Measurements from ENCODE around the gene ADNP.
A peak's percentile ranks its signal among the peaks of the same experiment; 100 is the strongest.

The ADNP gene

DNA sequence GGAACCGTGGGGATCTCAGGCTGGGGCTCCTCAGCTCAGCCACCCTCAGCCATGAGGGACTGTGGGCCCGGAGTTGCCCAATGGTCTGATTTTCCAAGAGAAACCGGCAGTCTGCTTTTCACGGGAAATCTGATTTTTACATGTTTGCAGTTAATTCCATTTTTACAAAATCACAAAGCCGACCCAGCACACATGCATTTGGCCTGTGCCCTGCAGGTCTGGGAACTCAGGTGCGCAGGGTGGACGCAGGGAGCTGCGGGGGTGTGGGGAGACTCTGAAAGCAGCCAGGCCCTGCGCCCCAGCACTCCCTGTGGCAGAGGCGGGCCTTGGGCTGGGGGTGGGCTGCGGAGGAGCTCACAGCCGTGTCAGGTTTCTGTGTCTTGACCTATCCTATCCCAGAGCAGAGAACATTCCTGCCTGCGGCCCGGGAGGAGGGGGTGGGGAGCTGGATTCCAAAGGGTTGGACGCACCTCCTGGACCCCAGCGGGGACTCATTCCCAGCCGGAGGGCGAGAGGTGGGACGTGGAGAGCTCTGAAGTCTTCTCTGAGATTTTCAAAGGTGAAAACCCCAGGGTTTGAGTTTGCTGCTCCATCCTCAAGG, 60.6 kb downstream of the ADNP start:
- DNase-seq: no peak

DNA sequence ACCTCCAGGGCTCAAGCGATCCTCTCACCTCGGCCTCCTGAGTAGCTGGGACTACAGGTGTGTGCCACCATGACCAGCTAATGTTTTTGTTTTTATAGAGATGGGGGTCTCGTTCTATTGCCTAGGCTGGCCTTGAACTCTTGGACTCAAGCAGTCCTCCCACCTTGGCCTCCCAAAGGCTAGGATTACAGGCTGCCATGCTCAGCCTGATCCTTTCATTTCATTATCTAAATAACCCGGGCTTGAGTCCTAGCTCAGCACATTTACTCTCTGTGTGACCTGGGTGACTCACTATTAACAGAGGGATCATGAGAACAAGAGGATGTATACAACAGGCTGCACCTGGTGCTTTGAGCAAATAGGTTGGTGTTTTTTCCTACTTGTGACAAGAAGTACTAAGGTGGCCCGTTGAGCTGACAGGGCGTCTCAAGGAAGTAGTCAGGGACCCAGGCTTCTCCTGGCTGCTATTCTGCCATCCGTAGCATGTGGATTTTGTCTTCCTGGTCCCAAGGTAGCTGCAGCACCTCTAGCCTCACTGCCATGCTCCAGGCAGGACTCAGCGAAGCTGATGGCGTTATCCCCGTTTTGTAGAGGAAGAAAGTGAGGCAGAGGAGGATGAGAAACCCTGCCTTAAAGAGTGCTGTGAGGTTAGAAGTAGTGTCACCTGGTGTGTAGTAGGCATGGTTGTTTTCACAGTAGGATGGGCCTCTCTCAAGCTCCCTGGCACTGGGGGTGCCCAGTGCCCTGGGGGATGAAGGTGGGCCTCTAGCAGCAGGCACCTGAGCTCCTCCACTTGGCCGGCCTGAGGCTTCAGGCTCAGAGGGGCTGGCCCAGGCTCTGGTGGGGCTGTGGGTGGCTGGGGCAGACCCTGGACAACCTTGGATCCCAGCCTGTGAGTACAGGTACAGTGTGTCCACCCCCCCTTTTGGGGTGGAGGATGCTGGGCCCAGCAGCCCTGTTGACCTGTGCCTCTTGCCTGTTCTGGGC, 62.4 kb downstream of the ADNP start:
- no peak for DNase-seq

DNA sequence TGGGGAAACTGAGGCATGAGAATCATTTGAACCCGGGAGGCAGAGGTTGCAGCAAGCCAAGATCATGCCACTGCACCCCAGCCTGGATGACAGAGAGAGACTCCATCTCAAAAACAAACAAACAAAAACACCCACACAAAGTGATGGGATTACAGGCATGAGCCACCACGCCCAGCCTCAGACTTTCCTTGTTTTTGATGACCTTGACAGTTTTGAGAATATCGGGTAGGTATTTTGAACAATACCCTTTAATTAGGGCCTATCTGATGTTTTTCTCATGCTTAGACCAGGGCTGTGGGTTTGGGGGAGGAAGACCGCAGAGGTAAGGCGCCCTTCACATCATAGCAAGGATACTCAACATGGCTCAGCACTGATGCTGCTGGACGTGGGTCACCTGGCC, 63.4 kb downstream of the ADNP start:
- DNase-seq: no peak

DNA sequence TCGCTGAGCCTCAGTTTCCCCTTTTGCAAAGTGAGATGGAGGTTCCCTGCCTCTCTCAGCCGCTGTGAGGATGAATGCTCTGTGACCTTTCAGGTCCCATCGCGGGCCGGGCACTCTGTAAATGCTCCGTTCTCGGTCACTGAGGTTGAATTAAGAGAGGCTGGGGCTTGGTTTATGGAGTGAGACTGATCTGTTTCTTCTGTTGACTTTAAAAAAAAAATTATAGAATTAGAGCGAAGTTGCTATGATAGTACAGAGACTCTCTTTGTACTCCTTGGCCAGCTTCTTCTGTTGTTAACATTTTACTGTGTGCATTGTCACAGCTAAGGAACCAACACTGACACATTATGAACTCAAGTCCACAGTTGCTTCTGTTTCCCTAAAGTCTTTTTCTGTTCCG, 64.4 kb downstream of the ADNP start:
- no peak for DNase-seq

DNA sequence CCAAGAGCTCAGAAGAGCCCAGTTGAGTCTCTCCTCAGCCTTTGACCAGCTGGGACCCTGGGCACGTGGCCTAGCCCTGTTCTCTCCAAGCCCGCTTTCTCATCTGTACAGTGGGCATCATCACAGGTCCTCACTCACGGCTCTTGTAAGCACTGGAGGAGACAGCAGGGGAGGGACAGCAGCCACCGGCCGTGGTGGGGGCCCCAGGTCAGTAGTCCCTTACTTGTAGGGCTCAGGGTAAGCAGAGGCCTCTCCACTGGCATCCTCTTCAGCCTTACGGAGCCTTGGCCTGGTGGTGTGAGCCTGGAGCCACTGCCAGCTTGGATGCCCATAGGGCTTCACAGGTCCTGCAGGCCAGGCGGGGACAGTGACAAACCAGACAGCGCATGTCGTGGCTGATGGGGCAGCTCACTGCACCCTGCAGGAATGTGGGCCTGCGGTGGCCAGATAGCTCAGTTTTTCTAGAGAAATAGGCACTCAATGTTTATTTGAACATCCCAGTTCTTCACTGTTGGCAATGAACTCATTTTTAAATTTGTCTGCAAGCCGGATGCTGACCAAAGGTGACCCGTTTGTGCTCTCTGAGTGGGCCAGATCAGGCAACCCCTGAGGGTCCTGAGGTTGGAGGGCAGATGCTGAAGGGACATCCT, 65.1 kb downstream of the ADNP start:
- DNase-seq: no peak

DNA sequence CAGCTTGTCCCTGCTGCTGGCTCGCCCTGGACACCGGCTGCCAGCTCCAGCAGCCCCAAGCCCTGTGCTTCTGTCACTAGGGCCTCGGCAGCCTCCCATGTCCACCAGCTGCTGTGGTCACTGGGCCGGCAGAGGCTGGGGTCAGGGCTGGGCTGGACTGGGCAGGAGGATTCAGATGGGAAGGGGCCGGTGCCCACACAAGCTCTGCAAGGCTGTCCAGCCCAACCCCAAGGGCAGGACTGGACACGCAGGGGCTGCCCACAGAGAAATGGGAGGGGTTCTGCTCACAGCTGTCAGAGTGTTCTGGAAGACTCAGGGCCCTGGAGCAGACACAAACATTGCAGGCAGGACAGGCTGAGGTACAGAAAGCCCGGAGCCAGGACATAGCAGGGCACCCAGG, 65.6 kb downstream of the ADNP start:
- no peak for DNase-seq

DNA sequence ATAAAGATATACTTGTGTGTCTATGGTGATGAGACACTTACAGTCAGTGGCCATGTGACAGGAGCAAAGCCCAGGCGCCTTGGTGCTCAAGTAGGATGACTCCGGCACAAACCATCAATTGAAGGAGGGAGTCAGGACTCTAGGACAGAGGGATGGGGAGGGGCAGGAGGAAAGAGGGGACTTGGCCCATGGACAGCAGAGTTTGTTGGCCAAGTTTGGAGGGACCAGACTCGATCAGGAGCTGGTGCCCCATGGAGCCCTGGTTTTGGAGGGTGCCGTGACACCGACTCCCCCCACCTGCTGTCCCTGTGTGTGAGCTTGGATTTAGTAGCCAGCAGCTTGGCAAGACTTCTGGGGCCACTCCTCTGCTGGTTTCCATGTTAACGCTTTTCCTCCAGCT, 66.1 kb downstream of the ADNP start:
- DNase-seq: no peak

DNA sequence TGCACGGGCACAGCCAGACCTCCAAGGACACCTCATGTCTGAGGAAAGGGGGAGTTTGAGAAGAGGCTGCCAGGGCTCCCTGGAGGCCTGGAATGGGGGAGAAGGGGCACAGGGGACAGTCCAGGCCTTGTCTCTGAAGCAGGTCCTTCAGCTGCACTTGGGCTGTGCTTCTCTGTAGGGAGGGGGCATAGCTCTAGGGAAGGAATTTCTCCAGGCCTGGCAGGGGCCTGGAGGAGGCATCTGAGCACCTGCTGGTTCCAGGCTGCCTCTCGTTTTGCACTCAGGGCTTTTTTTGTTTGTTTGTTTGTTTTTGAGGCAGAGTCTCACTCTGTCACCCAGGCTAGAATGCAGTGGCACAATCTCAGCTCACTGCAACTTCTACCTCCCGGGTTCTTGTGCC, 68.7 kb downstream of the ADNP start:
- DNase-seq: no peak

DNA sequence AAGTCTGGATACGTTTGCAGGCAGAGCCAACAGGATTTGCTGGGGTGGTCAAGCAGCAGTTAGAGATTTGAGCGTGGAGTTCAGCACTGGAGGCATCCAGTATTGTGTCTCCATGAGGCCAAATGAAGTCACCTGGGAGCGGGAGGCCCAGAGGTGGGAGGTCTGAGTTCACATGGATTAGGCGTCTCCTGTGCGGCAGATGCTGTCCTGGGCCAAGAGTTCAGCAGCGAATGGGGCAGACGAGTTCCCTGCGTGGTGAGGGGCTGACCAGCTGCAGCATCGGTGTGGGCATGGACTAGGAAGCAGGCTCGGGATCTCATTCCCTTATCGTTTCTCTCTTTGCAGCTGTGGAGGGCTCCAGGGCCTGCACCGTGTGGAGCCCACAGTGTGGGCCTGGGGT, 70.2 kb downstream of the ADNP start:
- no peak for DNase-seq

DNA sequence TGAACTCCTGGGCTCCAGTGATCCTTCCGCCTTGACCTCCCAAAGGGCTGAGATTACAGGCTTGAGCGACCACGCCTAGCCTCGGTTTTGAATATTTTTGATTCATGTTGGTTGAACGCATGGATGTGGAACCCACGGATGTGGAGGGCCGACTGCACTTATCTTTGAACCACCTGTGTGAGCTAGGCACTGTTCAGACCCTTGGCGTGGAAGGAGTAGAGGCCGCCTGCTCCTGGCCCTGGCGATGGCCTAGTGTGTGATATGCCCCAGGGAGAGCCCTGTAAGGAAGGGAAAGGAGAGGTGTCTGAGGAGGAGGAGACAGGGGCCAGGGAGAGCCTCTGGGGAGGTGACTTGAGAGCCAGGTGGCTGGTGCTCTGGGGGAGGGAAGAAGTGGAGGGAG, 72.1 kb downstream of the ADNP start:
- DNase-seq: no peak

DNA sequence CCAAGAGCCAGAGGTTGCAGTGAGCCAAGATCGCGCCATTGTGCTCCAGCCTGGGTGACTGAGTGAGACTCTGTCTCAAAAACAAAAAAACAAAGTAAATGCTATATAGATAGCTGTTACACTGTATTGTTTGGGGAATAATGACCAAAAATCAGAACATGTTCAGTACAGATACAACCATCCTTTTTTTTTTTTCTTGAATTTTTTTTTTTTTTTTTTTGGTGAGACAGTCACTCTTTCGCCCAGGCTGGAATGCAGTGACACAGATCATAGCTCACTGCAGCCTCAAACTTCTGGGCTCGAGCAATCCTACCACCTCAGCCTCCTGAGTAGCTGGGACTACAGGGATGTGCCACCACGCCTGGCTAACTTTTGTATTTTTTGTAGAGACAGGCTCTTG, 72.7 kb downstream of the ADNP start:
- no peak for DNase-seq

DNA sequence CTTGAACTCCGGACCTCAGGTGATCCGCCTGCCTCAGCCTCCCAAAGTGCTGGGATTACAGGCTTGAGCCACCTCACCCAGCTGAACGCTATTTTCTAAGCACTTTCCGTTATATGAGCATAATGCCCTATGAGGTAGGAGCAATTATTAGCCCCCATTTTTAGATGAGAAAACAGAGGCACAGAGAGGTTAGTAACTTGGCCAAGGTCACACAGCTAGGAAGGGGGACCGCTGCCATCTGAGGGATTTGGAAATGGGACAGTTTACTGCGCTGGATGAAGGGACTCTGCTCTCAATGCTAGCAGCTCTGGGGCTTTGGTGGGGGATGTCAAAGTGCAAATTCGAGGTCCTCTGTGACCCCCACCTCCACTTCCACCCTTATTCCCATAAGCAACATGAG, 73.9 kb downstream of the ADNP start:
- DNase-seq: no peak

DNA sequence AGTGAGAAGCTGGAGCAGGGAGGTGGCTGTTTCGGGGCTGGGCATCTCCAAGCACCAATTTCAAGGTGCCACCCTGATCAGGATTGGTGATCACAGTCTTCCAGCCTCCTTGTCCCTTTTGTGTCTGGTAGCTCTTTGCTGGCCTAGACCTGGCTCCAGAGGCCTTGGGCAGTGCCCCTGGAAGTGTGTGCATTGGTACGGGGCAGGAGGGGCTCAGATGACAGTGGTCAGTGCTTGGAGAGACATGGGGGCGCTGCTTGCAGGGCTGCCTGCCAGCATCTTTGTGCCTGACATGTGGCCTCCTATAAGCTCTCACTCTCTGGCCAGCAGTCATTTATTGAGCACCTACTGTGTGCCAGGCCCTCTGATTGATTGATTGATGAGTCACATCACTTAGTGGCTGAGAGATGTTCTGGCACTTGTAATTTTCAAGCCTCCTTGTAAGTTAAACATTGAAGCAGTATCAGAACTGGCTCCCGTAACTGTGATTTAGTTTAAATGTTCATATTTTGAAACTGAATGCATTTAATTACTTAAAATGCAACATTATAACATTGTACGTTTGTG, 74.7 kb downstream of the ADNP start:
- DNase-seq: no peak

DNA sequence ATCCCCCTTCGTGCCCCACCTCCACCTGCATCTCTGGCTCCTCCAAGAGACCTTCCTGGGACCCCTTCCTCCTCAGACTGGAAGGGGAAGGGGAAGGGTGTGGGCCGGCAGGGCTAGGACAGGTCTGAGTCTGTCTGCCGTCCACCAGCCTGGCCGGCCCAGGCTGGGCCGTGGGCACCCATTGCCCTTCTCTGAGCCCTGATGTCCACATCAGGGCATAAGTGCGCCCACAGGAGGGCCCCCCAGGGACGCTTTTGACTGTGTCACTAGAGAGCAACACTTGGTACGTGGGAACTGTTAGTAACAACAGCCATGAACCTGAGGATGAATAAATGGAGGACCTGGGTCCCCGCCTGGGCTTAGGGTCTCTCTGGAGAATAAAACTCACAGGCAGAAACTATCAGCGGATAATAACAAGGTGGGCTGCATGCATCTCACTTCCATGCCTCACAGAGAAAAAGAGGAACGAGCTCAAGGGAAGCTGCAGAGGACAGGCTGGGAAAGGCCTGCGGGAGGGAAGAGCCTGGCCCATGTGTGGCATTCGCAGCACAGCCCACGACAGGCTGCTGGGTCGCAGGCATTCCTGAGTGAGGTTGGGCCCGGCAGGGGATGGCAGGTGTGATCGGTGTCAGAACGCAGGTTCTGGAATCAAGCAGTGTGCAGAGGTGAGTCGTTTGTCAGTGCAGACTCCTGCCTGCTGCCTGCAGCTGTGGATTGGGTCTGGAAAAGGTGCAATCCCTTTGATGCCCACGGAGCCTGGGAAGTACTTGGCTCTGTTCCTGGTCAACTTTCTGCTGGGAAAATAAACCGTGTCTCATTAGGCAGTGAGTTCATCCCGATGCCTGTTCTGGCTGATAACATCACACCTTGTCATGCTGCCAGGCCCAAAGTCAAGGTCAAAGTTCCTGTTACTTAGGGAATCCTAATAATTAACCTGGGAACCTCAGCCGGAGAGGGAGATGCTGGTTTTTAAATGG, 75.5 kb downstream of the ADNP start:
- no peak for DNase-seq

DNA sequence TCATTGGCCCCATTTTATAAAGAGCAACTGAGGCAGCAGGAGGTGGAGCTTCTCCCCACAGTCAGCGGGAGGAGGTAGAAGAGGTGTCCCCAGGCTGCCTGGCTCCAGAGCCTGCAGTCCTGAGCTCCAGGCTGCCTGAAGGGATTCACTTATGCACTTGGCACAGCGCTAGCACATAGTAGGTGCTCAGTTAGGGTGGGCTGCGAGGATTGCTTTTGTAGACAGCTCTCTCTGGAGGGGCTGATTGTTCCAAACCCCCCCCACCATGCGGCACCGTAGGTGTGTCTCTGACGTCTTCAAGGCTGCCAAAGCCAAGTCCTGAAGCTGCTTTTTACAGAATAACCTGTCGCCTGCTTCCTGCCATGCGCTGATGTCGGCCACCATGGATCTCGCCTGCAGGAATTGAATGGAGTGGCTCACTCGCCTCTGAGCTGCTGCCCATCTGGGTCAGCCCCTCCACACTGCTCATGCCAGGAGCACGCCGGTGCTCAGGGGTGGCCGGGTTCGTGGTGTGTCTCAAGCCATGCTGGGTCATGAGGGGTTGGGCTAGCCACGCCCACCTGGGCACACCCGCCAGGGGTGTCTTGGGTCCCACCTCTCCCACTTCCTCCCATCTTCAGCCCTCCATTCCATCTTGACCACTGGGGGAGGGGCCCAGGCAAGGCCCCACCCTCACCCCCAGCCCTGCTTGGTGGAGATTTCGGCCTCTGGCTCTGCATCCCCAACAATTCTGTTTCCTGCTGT, 76.6 kb downstream of the ADNP start:
- no peak for DNase-seq

DNA sequence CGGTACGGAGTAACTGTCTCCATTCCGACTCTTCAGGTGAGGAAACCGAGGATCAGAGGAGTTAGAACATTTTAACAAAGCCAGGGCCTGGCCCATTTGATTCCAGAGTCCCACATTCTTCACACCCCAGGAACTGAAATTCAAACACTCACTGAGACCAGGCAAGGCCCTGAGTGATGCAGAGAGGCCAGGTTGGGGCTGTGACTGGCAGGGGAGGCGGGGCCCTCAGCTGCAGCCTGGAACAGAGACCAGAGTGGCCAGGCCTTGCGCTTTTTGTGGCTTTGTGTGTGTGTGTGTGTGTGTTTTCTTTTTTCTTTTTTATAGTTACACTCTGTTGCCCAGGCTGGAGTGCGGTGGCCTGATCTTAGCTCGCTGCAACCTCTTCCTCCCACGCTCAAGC, 79.2 kb downstream of the ADNP start:
- DNase-seq: peak; percentile 55

DNA sequence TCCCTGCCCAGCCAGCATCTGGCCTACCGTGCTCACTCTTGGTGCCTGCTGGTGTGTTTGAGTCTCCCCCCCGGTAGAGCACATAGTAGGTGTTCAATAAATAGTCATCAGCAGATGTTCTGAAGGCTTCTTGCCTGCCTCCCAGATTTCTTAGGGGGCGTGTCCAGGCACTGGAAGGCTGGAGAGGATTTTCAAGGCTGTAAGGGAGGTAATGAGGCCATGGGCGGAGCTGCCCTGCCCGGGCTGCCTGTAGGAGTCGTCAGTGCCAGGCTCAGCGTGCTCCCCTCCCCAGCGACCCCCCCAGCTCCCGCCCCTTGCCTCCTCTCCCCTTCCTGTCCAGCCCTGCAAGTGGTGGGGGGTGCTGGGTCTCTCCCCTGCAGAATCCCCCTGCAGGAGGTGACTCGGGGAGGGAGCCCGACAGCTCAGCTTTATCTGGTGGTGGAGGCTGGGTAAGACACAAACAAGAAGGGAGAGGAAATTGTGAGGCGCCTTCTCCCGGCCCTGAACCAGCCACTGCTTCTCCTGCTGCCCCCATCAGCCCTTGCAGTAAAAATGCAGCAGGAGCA, 80.4 kb downstream of the ADNP start:
- no peak for DNase-seq

DNA sequence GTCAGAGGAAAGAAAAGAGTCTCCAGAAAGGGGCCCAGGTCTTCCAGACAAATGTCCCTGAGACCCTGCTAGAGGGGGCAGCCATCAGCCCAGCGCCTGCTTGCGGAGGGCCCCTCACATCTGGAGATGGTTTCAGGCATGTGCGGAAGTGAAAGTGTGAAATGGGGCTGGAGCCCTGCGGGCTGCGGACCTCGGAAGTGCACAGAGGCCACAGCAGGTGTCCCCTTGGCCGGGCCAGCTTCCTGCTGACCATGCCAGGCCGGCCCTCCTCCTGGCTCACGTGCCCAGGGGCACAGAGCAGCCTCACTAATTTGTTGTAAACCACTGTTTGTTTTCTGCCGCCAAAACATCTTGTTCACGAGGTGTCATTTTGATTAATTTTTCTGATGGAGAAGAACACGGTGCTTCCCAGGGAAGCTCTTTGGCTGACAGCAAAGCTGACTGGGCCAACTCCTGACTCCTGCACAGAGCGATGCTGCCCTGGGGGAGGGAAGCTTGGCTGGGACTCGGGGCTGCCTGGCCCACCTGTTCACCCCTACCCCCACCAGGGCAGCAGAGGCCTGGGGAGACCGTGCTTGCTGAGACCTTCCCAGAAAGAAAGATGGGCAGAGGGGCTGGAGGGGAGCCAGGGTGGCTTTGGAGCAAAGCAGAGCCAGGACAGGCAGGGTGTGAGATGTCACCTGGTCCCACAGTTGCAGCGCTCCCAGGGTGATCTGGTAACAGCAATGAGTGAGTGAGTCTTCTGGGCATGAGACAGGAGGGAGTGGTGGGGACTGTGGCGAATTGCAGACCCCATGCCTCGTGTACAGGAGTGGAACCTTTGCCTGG, 82.2 kb downstream of the ADNP start:
- DNase-seq: peak; percentile 65

DNA sequence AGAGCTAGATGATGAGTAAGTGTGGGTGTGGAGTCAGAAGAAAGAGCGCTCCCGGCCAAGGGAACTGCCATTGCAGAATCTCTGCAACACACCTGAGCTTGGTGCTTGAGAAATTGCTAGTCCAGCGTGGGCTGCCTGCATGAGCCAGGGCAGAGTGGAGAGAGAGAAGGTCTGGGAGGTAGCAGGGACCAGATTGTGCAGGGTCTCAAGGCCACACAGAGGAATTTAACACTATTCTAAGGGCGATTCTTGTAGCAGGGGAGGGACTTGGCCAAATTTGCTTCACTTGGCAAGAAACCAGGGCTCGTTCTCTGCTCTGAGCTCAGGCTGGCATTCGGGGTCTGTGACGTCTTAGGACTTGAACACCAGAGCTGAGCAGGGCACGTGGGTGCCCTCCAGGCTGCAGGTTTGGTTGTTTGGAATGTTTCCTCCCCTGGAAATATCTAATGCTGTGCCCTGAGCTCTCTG, 82.9 kb downstream of the ADNP start:
- DNase-seq: peak; percentile 44

DNA sequence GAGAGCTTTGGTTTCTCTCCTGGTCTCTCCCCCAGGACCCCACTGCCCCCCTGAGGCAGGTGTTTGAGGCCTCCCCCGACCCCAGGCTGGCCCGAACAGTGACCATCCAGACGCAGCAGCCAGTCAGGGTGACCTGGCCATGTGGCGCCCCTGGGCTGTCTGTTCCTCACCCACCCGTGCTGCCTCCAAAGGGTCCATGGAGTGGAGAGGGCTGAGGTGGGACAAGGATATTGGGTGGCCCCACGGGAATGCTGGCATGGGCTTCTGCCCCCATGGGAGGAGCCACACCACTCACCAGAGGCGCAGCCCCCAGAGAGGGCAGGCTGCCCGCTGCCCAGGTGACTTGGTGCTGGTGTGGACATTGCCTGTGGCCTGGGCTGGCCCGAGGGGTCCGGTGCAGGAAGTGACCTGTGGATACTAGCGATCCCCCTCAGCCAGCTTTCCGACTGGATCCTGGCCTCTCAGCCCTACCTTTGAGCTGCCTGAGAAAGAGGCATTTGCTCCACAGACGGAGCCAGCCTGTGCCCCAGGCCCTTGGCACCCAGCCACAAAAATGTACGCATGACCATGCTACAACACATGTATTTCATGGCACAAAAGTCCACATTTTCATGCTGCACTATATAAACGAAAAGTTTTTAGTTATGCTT, 85.5 kb downstream of the ADNP start:
- DNase-seq: no peak

Data from MV-4-11 (cell line).